ENCODE measurements around the gene ITGAD. TPM values are rescaled to one million over a fixed set of nuclear protein-coding genes. Genes with fewer than 3 reads are reported as not detected.

Gene ITGAD
- total and polyA plus RNA-seq, 2 experiments from 2014 or later: not detected

GRCh38 chr16:31377210-31377903 is 15.8 kb upstream of the ITGAD start:
- Mint-ChIP-seq H3K27me3 (ENCODE audit: insufficient read depth, low read depth, poor library complexity) (peaks cover 8% of the 10 kb centered on the region), H3K4me1 (peaks cover 6% of the 10 kb centered on the region), H3K4me3 (no peak overlapping the region), H3K9me3 (peaks cover 7% of the 10 kb centered on the region), H3K27ac (no peak overlapping the region), H3K36me3 (ENCODE audit: low read depth) (no peaks in the 10 kb centered on the region)
- Histone ChIP-seq H3K36me3 (ENCODE audit: insufficient read depth) (no peaks in the 10 kb centered on the region), H3K4me2 (no peak overlapping the region), H3K27me3 (ENCODE audit: insufficient read depth) (no peaks in the 10 kb centered on the region), H3K9me2 (ENCODE audit: insufficient read depth) (no peaks in the 10 kb centered on the region), H3K79me2 (replicated peaks; ENCODE audit: insufficient read depth) (no peaks in the 10 kb centered on the region), H2AFZ (no peak overlapping the region), H3K4me1 (ENCODE audit: insufficient read depth) (no peaks in the 10 kb centered on the region), H3K27ac (ENCODE audit: low read depth) (no peak overlapping the region), H4K20me1 (replicated peaks; ENCODE audit: insufficient read depth) (no peaks in the 10 kb centered on the region), H3K4me3 (no peak overlapping the region), H3F3A (replicated peaks; ENCODE audit: low read depth) (no peaks in the 10 kb centered on the region)
- ATAC-seq (no peak), DNase-seq (ENCODE audit: low spot score) (no peak)
- TF ChIP-seq STAT1 (IDR thresholded peaks at IDR 0.05; ENCODE audit: unreplicated experiment) (no peak), ZNF462 (CRISPR knock-in tag; IDR thresholded peaks at IDR 0.05) (no peak), ZNF114 (CRISPR knock-in tag; IDR thresholded peaks at IDR 0.05) (no peak), NANOG (IDR thresholded peaks at IDR 0.05; ENCODE audit: borderline replicate concordance) (no peak), ETS1 (IDR thresholded peaks at IDR 0.05) (no peak), ZNF331 (CRISPR knock-in tag; IDR thresholded peaks at IDR 0.05; ENCODE audit: low read depth) (no peak), POLR2AphosphoS5 (IDR thresholded peaks at IDR 0.05; ENCODE audit: low read depth) (no peak), CREB1 (CRISPR knock-in tag; IDR thresholded peaks at IDR 0.05; ENCODE audit: low read depth) (no peak), REST (IDR thresholded peaks at IDR 0.05; ENCODE audit: unreplicated experiment) (no peak), EZH2 (IDR thresholded peaks at IDR 0.05; ENCODE audit: low read depth, unreplicated experiment) (no peak), JUNB (IDR thresholded peaks at IDR 0.05; ENCODE audit: unreplicated experiment) (no peak), EZH2phosphoT487 (IDR thresholded peaks at IDR 0.05; ENCODE audit: unreplicated experiment) (no peak), CTCF (conservative IDR thresholded peaks at IDR 0.05; ENCODE audit: low read depth in 2 of 2) (no peak)

Measured in GM23338 (cell line).